H1 (cell line): ENCODE measurements around the gene LCORL.

Experiments used
- CEBPB ChIP-seq: IDR thresholded peaks from 2 replicates; pipeline ENCODE4 v1.6.1; 2012; ENCODE audit warnings: low read depth, low read length
- GABPA ChIP-seq: IDR thresholded peaks from 2 replicates; pipeline ENCODE4 v1.6.1; 2011; ENCODE audit warnings: mild to moderate bottlenecking, low read length, moderate library complexity, borderline replicate concordance; ENCODE audit not compliant: insufficient read depth
- HDAC6 ChIP-seq: IDR thresholded peaks from one replicate; pipeline ENCODE4 v1.7.1; 2012; ENCODE audit warnings: low read depth, mild to moderate bottlenecking, inconsistent platforms, low read length, moderate library complexity
- KDM5A ChIP-seq: fragments of 200-600 bp; IDR thresholded peaks from 2 replicates; pipeline ENCODE4 v1.7.1; 2012; ENCODE audit warnings: mild to moderate bottlenecking, low read length, inconsistent platforms, mixed read lengths
- POLR2A ChIP-seq, 2 experiments: IDR thresholded peaks; 1 replicate in 1 of 2; 2 replicates in 1 of 2; pipeline ENCODE4 v1.6.1; 2011; ENCODE audit warnings: low read depth in 2 of 2, low read length in 2 of 2, mild to moderate bottlenecking in 2 of 2; ENCODE audit errors: control extremely low read depth in 1 of 2
- POU5F1 ChIP-seq: IDR thresholded peaks from 2 replicates; pipeline ENCODE4 v1.6.1; 2011; ENCODE audit warnings: low read depth, mild to moderate bottlenecking, low read length, moderate library complexity
- RAD21 ChIP-seq, 2 experiments: IDR thresholded peaks in 1 of 2; conservative IDR thresholded peaks in 1 of 2; 2 replicates each; pipeline ENCODE4 v1.6.1; 2011; ENCODE audit warnings: low read depth in 2 of 2, low read length in 2 of 2, improper control_type of control experiment in 1 of 2, inconsistent platforms in 1 of 2, mild to moderate bottlenecking in 1 of 2, moderate library complexity in 1 of 2
- RFX5 ChIP-seq: IDR thresholded peaks from 2 replicates; pipeline ENCODE4 v1.6.1; 2011; ENCODE audit warnings: low read depth, low read length, improper control_type of control experiment, borderline replicate concordance
- SUZ12 ChIP-seq: fragments of 200-600 bp; sonication (generic); IDR thresholded peaks from 2 replicates; pipeline ENCODE4 v1.6.1; 2012; ENCODE audit warnings: mild to moderate bottlenecking, inconsistent platforms, low read length, moderate library complexity, mixed read lengths
- YY1 ChIP-seq: IDR thresholded peaks from 2 replicates; pipeline ENCODE4 v1.6.1; 2011; ENCODE audit warnings: low read depth, mild to moderate bottlenecking, low read length
- TF ChIP-seq, protein P1 (sequence below), 3 experiments: IDR thresholded peaks; 1 replicate in 2 of 3; 2 replicates in 1 of 3; pipeline versions ENCODE4 v1.5.1 to v1.6.1; 2011; ENCODE audit warnings: low read length in 3 of 3, mild to moderate bottlenecking in 3 of 3, inconsistent platforms in 2 of 3, low read depth in 1 of 3, moderate library complexity in 1 of 3; ENCODE audit not compliant: insufficient read depth in 1 of 3; ENCODE audit errors: control extremely low read depth in 1 of 3
- TF ChIP-seq, protein P2 (sequence below): IDR thresholded peaks from 2 replicates; pipeline ENCODE4 v1.6.1; 2012; ENCODE audit warnings: low read length, inconsistent platforms

DNA sequence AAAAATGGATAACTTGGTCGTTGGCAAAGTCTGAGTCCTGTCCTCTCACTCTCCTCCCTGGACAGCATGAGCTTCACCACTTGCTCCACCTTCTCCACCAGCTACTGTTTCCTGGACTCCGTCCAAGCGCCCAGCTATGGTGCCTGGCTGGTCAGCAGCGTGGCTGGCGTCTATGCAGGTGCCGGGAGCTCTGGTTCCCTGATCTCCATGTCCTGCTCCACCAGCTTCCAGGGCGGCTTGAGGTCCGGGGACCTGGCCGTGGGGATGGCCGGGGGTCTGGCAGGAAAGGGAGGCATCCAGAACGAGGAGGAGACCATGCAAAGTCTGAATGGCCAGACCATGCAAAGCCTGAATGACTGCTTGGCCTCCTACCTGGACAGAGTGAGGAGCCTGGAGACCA is 109.9 kb downstream of the LCORL start:
- TF ChIP-seq, protein P1, sequence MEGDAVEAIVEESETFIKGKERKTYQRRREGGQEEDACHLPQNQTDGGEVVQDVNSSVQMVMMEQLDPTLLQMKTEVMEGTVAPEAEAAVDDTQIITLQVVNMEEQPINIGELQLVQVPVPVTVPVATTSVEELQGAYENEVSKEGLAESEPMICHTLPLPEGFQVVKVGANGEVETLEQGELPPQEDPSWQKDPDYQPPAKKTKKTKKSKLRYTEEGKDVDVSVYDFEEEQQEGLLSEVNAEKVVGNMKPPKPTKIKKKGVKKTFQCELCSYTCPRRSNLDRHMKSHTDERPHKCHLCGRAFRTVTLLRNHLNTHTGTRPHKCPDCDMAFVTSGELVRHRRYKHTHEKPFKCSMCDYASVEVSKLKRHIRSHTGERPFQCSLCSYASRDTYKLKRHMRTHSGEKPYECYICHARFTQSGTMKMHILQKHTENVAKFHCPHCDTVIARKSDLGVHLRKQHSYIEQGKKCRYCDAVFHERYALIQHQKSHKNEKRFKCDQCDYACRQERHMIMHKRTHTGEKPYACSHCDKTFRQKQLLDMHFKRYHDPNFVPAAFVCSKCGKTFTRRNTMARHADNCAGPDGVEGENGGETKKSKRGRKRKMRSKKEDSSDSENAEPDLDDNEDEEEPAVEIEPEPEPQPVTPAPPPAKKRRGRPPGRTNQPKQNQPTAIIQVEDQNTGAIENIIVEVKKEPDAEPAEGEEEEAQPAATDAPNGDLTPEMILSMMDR (IDR thresholded peaks at IDR 0.05; ENCODE audit: control extremely low read depth in 1 of 3, insufficient read depth in 1 of 3, low read depth in 1 of 3, low read length in 3 of 3): no peak
- no peak for TF ChIP-seq SUZ12
- no peak for TF ChIP-seq KDM5A
- no peak for TF ChIP-seq RFX5
- TF ChIP-seq RAD21 (IDR thresholded peaks at IDR 0.05 in 1 of 2, conservative IDR thresholded peaks at IDR 0.05 in 1 of 2; ENCODE audit: low read depth in 2 of 2, low read length in 2 of 2): no peak
- TF ChIP-seq CEBPB: no peak
- no peak for TF ChIP-seq HDAC6
- TF ChIP-seq POLR2A (IDR thresholded peaks at IDR 0.05; ENCODE audit: control extremely low read depth in 1 of 2, low read depth in 2 of 2, low read length in 2 of 2): no peak
- TF ChIP-seq, protein P2, sequence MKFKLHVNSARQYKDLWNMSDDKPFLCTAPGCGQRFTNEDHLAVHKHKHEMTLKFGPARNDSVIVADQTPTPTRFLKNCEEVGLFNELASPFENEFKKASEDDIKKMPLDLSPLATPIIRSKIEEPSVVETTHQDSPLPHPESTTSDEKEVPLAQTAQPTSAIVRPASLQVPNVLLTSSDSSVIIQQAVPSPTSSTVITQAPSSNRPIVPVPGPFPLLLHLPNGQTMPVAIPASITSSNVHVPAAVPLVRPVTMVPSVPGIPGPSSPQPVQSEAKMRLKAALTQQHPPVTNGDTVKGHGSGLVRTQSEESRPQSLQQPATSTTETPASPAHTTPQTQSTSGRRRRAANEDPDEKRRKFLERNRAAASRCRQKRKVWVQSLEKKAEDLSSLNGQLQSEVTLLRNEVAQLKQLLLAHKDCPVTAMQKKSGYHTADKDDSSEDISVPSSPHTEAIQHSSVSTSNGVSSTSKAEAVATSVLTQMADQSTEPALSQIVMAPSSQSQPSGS: no peak
- TF ChIP-seq YY1: no peak
- TF ChIP-seq POU5F1: no peak
- TF ChIP-seq GABPA: no peak
